ENCODE data around the gene ASAP2.

ASAP2 gene

GRCh38 chr2:9346885-9347284, 140.3 kb downstream of the ASAP2 start:
- H3K36me3 ChIP-seq (ENCODE audit: control insufficient read depth in 2 of 2, insufficient read depth in 2 of 2, low read length in 2 of 2): peaks cover 41 to 56% of the 10 kb centered on the region in 2 donors
- no peak overlapping the region for H3K4me3 ChIP-seq (ENCODE audit: low read length in 2 of 2)
- H3K4me1 ChIP-seq (ENCODE audit: control insufficient read depth in 2 of 2, insufficient read depth in 2 of 2, low read length in 2 of 2): no peaks in the 10 kb centered on the region
- H3K9me3 ChIP-seq (ENCODE audit: control insufficient read depth in 2 of 2, low read length in 2 of 2): no peaks in the 10 kb centered on the region
- H3K9ac ChIP-seq (ENCODE audit: low read depth in 1 of 2, low read length in 2 of 2): no peak overlapping the region
- H3K27ac ChIP-seq (ENCODE audit: low read depth in 2 of 2, low read length in 2 of 2): no peak overlapping the region
- H3K27me3 ChIP-seq (ENCODE audit: control insufficient read depth in 2 of 2, insufficient read depth in 2 of 2, low read length in 2 of 2): no peaks in the 10 kb centered on the region

- no peak overlapping the region for H3K27ac ChIP-seq (ENCODE audit: low read depth in 2 of 2, low read length in 2 of 2)
- no peak overlapping the region for H3K4me3 ChIP-seq (ENCODE audit: low read length in 2 of 2)
- no peak overlapping the region for H3K9ac ChIP-seq (ENCODE audit: low read depth in 1 of 2, low read length in 2 of 2)
Observed at GRCh38 chr2:9347411-9347881, 140.8 kb downstream of the ASAP2 start.

GRCh38 chr2:9354318-9354717, 147.7 kb downstream of the ASAP2 start:
- Histone ChIP-seq H3K9me3 (ENCODE audit: control insufficient read depth in 2 of 2, low read length in 2 of 2) (no peaks in the 10 kb centered on the region), H3K27me3 (ENCODE audit: control insufficient read depth in 2 of 2, insufficient read depth in 2 of 2, low read length in 2 of 2) (peaks cover 0 to 2% of the 10 kb centered on the region in 2 donors), H3K9ac (ENCODE audit: low read depth in 1 of 2, low read length in 2 of 2) (no peak overlapping the region), H3K4me1 (ENCODE audit: control insufficient read depth in 2 of 2, insufficient read depth in 2 of 2, low read length in 2 of 2) (no peaks in the 10 kb centered on the region), H3K4me3 (ENCODE audit: low read length in 2 of 2) (no peak overlapping the region), H3K27ac (ENCODE audit: low read depth in 2 of 2, low read length in 2 of 2) (no peak overlapping the region), H3K36me3 (ENCODE audit: control insufficient read depth in 2 of 2, insufficient read depth in 2 of 2, low read length in 2 of 2) (peaks cover 51 to 54% of the 10 kb centered on the region in 2 donors)

More at GRCh38 chr2:9347411-9347881, 140.8 kb downstream of the ASAP2 start:
- H3K4me1 ChIP-seq (ENCODE audit: control insufficient read depth in 2 of 2, insufficient read depth in 2 of 2, low read length in 2 of 2): no peaks in the 10 kb centered on the region
- no peaks in the 10 kb centered on the region for H3K27me3 ChIP-seq (ENCODE audit: control insufficient read depth in 2 of 2, insufficient read depth in 2 of 2, low read length in 2 of 2)
- no peaks in the 10 kb centered on the region for H3K9me3 ChIP-seq (ENCODE audit: control insufficient read depth in 2 of 2, low read length in 2 of 2)
- H3K36me3 ChIP-seq (ENCODE audit: control insufficient read depth in 2 of 2, insufficient read depth in 2 of 2, low read length in 2 of 2): peaks cover 44 to 61% of the 10 kb centered on the region in 2 donors

- Histone ChIP-seq H3K9me3 (ENCODE audit: control insufficient read depth in 2 of 2, low read length in 2 of 2) (no peaks in the 10 kb centered on the region), H3K36me3 (ENCODE audit: control insufficient read depth in 2 of 2, insufficient read depth in 2 of 2, low read length in 2 of 2) (peaks cover 55% of the 10 kb centered on the region in 2 donors)
Observed at GRCh38 chr2:9355270-9355669, 148.7 kb downstream of the ASAP2 start.

GRCh38 chr2:9355716-9356115, 149.1 kb downstream of the ASAP2 start:
- H3K4me1 ChIP-seq (ENCODE audit: control insufficient read depth in 2 of 2, insufficient read depth in 2 of 2, low read length in 2 of 2): no peaks in the 10 kb centered on the region
- no peaks in the 10 kb centered on the region for H3K9me3 ChIP-seq (ENCODE audit: control insufficient read depth in 2 of 2, low read length in 2 of 2)
- H3K27ac ChIP-seq (ENCODE audit: low read depth in 2 of 2, low read length in 2 of 2): no peak overlapping the region
- H3K9ac ChIP-seq (ENCODE audit: low read depth in 1 of 2, low read length in 2 of 2): no peak overlapping the region
- peaks cover 0 to 2% of the 10 kb centered on the region in 2 donors for H3K27me3 ChIP-seq (ENCODE audit: control insufficient read depth in 2 of 2, insufficient read depth in 2 of 2, low read length in 2 of 2)
- H3K36me3 ChIP-seq (ENCODE audit: control insufficient read depth in 2 of 2, insufficient read depth in 2 of 2, low read length in 2 of 2): peaks cover 54 to 55% of the 10 kb centered on the region in 2 donors
- no peak overlapping the region for H3K4me3 ChIP-seq (ENCODE audit: low read length in 2 of 2)

More at GRCh38 chr2:9355270-9355669, 148.7 kb downstream of the ASAP2 start:
- Histone ChIP-seq H3K9ac (ENCODE audit: low read depth in 1 of 2, low read length in 2 of 2) (no peak overlapping the region), H3K4me1 (ENCODE audit: control insufficient read depth in 2 of 2, insufficient read depth in 2 of 2, low read length in 2 of 2) (no peaks in the 10 kb centered on the region), H3K4me3 (ENCODE audit: low read length in 2 of 2) (no peak overlapping the region), H3K27me3 (ENCODE audit: control insufficient read depth in 2 of 2, insufficient read depth in 2 of 2, low read length in 2 of 2) (peaks cover 0 to 2% of the 10 kb centered on the region in 2 donors), H3K27ac (ENCODE audit: low read depth in 2 of 2, low read length in 2 of 2) (no peak overlapping the region)

DNA sequence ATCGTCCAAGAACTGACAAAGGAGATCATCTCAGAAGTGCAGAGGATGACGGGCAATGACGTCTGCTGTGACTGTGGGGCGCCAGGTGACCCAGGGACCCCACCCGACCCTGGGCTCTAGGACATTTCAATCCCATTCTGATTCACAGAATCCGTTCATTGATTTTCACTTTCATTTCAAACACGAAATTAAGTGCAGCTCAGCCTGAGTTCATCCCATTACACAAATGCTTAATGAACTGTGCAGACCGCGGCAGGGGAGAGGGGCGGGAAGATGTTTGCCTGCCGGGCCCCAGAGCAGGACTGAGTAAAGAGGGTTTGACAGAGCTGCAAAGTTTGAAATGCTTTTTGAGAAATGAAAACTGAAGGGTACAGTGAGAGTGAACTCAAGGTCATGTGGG, 149.6 kb downstream of the ASAP2 start:
- Histone ChIP-seq H3K27ac (ENCODE audit: low read depth in 2 of 2, low read length in 2 of 2) (no peak overlapping the region), H3K36me3 (ENCODE audit: control insufficient read depth in 2 of 2, insufficient read depth in 2 of 2, low read length in 2 of 2) (peaks cover 49 to 51% of the 10 kb centered on the region in 2 donors), H3K27me3 (ENCODE audit: control insufficient read depth in 2 of 2, insufficient read depth in 2 of 2, low read length in 2 of 2) (peaks cover 0 to 2% of the 10 kb centered on the region in 2 donors), H3K9ac (ENCODE audit: low read depth in 1 of 2, low read length in 2 of 2) (no peak overlapping the region), H3K4me1 (ENCODE audit: control insufficient read depth in 2 of 2, insufficient read depth in 2 of 2, low read length in 2 of 2) (no peaks in the 10 kb centered on the region), H3K4me3 (ENCODE audit: low read length in 2 of 2) (no peak overlapping the region), H3K9me3 (ENCODE audit: control insufficient read depth in 2 of 2, low read length in 2 of 2) (no peaks in the 10 kb centered on the region)

- Histone ChIP-seq H3K27me3 (ENCODE audit: control insufficient read depth in 2 of 2, insufficient read depth in 2 of 2, low read length in 2 of 2) (peaks cover 0 to 2% of the 10 kb centered on the region in 2 donors), H3K4me3 (ENCODE audit: low read length in 2 of 2) (no peak overlapping the region), H3K27ac (ENCODE audit: low read depth in 2 of 2, low read length in 2 of 2) (no peak overlapping the region), H3K9me3 (ENCODE audit: control insufficient read depth in 2 of 2, low read length in 2 of 2) (no peaks in the 10 kb centered on the region), H3K4me1 (ENCODE audit: control insufficient read depth in 2 of 2, insufficient read depth in 2 of 2, low read length in 2 of 2) (no peaks in the 10 kb centered on the region), H3K9ac (ENCODE audit: low read depth in 1 of 2, low read length in 2 of 2) (no peak overlapping the region), H3K36me3 (ENCODE audit: control insufficient read depth in 2 of 2, insufficient read depth in 2 of 2, low read length in 2 of 2) (peaks cover 28 to 41% of the 10 kb centered on the region in 2 donors)
Observed at GRCh38 chr2:9358846-9359245, 152.2 kb downstream of the ASAP2 start.

- peaks cover 0 to 2% of the 10 kb centered on the region in 2 donors for H3K27me3 ChIP-seq (ENCODE audit: control insufficient read depth in 2 of 2, insufficient read depth in 2 of 2, low read length in 2 of 2)
- H3K27ac ChIP-seq (ENCODE audit: low read depth in 2 of 2, low read length in 2 of 2): no peak overlapping the region
- H3K9ac ChIP-seq (ENCODE audit: low read depth in 1 of 2, low read length in 2 of 2): no peak overlapping the region
- peaks cover 26 to 41% of the 10 kb centered on the region in 2 donors for H3K36me3 ChIP-seq (ENCODE audit: control insufficient read depth in 2 of 2, insufficient read depth in 2 of 2, low read length in 2 of 2)
- H3K4me1 ChIP-seq (ENCODE audit: control insufficient read depth in 2 of 2, insufficient read depth in 2 of 2, low read length in 2 of 2): no peaks in the 10 kb centered on the region
- H3K4me3 ChIP-seq (ENCODE audit: low read length in 2 of 2): no peak overlapping the region
- H3K9me3 ChIP-seq (ENCODE audit: control insufficient read depth in 2 of 2, low read length in 2 of 2): no peaks in the 10 kb centered on the region
Observed at GRCh38 chr2:9359463-9359862, 152.9 kb downstream of the ASAP2 start.

GRCh38 chr2:9360110-9360509, 153.5 kb downstream of the ASAP2 start:
- H3K36me3 ChIP-seq (ENCODE audit: control insufficient read depth in 2 of 2, insufficient read depth in 2 of 2, low read length in 2 of 2): peaks cover 32 to 48% of the 10 kb centered on the region in 2 donors
- no peaks in the 10 kb centered on the region for H3K9me3 ChIP-seq (ENCODE audit: control insufficient read depth in 2 of 2, low read length in 2 of 2)
- no peak overlapping the region for H3K27ac ChIP-seq (ENCODE audit: low read depth in 2 of 2, low read length in 2 of 2)
- H3K27me3 ChIP-seq (ENCODE audit: control insufficient read depth in 2 of 2, insufficient read depth in 2 of 2, low read length in 2 of 2): peaks cover 0 to 2% of the 10 kb centered on the region in 2 donors
- no peak overlapping the region for H3K9ac ChIP-seq (ENCODE audit: low read depth in 1 of 2, low read length in 2 of 2)
- no peak overlapping the region for H3K4me3 ChIP-seq (ENCODE audit: low read length in 2 of 2)
- H3K4me1 ChIP-seq (ENCODE audit: control insufficient read depth in 2 of 2, insufficient read depth in 2 of 2, low read length in 2 of 2): no peaks in the 10 kb centered on the region

GRCh38 chr2:9360701-9361100, 154.1 kb downstream of the ASAP2 start:
- Histone ChIP-seq H3K27ac (ENCODE audit: low read depth in 2 of 2, low read length in 2 of 2) (no peak overlapping the region), H3K36me3 (ENCODE audit: control insufficient read depth in 2 of 2, insufficient read depth in 2 of 2, low read length in 2 of 2) (peaks cover 38 to 54% of the 10 kb centered on the region in 2 donors), H3K9ac (ENCODE audit: low read depth in 1 of 2, low read length in 2 of 2) (no peak overlapping the region), H3K4me3 (ENCODE audit: low read length in 2 of 2) (no peak overlapping the region), H3K9me3 (ENCODE audit: control insufficient read depth in 2 of 2, low read length in 2 of 2) (no peaks in the 10 kb centered on the region), H3K4me1 (ENCODE audit: control insufficient read depth in 2 of 2, insufficient read depth in 2 of 2, low read length in 2 of 2) (no peaks in the 10 kb centered on the region), H3K27me3 (ENCODE audit: control insufficient read depth in 2 of 2, insufficient read depth in 2 of 2, low read length in 2 of 2) (no peaks in the 10 kb centered on the region)

Data from mucosa of rectum (tissue), 2 donors.